ACC112 (cell line): ENCODE results near the gene METAP1D.

Experiments
- H2AFZ ChIP-seq: fragments of 200-600 bp; sonication (generic); one replicate; pipeline ENCODE4 v1.6.0; 2017; ENCODE audit warnings: antibody characterized with exemption, low read length; ENCODE audit not compliant: unreplicated experiment
- H3K27ac ChIP-seq: fragments of 200-600 bp; sonication (generic); 2 replicates; pipeline ENCODE4 v1.5.1; 2014; ENCODE audit warnings: low read depth, mild to moderate bottlenecking, antibody characterized with exemption, low read length, moderate library complexity
- H3K27me3 ChIP-seq: fragments of 200-600 bp; sonication (generic); 2 replicates; pipeline ENCODE4 v1.6.1; 2014; ENCODE audit warnings: mild to moderate bottlenecking, antibody characterized with exemption, low read length, moderate library complexity, mixed read lengths; ENCODE audit not compliant: insufficient read depth
- H3K36me3 ChIP-seq: fragments of 200-600 bp; sonication (generic); 2 replicates; pipeline ENCODE4 v1.6.1; 2016; ENCODE audit warnings: mild to moderate bottlenecking, antibody characterized with exemption, low read length, moderate library complexity, mixed read lengths; ENCODE audit not compliant: insufficient read depth
- H3K4me1 ChIP-seq: fragments of 200-600 bp; sonication (generic); one replicate; pipeline ENCODE4 v1.6.1; 2016; ENCODE audit warnings: low read length, mixed read lengths; ENCODE audit not compliant: insufficient read depth, unreplicated experiment, control insufficient read depth
- H3K4me3 ChIP-seq: fragments of 200-600 bp; sonication (generic); 2 replicates; pipeline ENCODE4 v1.5.1; 2014; ENCODE audit warnings: mild to moderate bottlenecking, low read depth, low read length
- H3K79me2 ChIP-seq: fragments of 200-600 bp; sonication (generic); one replicate; pipeline ENCODE4 v1.6.0; 2016; ENCODE audit warnings: low read length; ENCODE audit not compliant: control insufficient read depth, unreplicated experiment, insufficient read depth

The METAP1D gene

DNA sequence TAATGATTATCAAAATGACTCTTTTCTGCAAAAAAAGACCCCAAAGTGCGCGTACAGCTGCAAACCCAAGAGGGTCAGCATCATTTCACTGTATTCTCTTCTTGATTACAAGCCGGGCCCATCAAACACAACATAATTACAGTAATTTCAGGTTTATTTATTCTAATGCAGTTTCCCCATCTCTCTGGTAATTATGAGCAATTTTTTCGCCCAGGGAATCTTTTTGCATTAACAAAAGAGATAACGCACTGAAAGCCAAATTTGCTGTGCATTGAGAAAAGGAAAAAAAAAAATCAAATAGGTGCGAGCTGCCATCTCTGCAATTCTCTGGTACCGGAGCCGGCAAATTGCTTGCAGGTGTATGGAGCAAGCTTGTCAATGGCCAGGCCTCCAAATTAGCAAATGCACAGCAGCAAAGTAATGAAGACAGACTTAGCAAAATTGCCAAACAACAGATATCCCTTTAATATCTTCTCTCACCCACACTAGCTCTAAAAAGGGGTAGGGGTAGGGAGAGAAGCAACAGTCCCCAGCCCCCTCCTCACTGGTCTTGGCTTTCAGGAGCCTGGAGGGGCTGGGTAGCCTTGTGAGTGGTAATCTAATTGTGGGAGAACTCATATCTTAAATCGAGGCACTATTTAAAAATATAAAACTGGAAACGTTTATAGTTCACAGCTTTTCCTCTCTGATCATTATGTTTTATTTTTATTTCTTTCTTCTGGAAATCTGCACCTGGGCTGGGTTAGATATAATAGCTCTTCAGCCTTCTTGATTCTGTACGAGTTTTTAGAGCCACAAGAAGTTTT, 92.2 kb downstream of the METAP1D start:
- H3K4me1 ChIP-seq = peaks cover 3% of the 10 kb centered on the region
- no peaks in the 10 kb centered on the region for H3K27me3 ChIP-seq
- no peaks in the 10 kb centered on the region for H3K36me3 ChIP-seq
- no peak overlapping the region for H3K27ac ChIP-seq
- no peak overlapping the region for H2AFZ ChIP-seq
- H3K4me3 ChIP-seq = no peak overlapping the region
- peaks cover 8% of the 10 kb centered on the region for H3K79me2 ChIP-seq

DNA sequence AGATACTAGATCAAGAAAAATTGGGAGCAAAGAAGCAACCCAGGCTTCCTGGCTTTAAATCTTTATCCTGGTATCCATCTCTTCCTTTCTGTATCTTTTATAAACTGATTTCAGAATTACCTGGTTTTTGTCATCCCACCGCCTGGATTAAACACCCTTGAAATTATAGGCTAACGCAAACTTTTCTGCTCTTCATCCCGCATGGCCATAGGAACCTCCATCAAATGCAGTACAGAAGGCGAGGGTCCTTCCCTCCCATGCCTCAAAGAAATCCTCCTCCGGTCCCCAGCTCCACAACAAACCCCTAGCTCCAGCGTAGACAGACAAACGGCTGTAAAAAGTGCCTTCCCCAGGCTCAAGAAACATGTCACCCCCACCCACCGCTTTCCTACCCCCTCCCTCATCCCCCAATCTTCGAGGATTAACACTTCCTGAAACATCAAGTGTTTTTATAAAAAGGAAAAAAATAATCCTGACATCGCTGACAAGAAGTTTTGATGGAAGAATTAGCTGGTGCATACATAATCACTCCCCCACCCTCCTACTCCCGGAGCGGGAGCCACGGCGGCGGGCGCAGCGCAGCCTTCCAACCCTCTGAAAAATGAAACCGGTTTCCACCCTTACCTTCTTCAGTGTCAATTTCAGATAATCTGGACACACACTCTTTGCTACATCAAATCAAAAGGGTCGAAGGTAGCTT, 93.1 kb downstream of the METAP1D start:
- no peak overlapping the region for H3K27ac ChIP-seq
- H3K79me2 ChIP-seq = no peaks in the 10 kb centered on the region
- H3K4me3 ChIP-seq = no peak overlapping the region
- H3K4me1 ChIP-seq = peaks cover 6% of the 10 kb centered on the region
- H2AFZ ChIP-seq = no peak overlapping the region
- no peaks in the 10 kb centered on the region for H3K36me3 ChIP-seq
- H3K27me3 ChIP-seq = no peaks in the 10 kb centered on the region

DNA sequence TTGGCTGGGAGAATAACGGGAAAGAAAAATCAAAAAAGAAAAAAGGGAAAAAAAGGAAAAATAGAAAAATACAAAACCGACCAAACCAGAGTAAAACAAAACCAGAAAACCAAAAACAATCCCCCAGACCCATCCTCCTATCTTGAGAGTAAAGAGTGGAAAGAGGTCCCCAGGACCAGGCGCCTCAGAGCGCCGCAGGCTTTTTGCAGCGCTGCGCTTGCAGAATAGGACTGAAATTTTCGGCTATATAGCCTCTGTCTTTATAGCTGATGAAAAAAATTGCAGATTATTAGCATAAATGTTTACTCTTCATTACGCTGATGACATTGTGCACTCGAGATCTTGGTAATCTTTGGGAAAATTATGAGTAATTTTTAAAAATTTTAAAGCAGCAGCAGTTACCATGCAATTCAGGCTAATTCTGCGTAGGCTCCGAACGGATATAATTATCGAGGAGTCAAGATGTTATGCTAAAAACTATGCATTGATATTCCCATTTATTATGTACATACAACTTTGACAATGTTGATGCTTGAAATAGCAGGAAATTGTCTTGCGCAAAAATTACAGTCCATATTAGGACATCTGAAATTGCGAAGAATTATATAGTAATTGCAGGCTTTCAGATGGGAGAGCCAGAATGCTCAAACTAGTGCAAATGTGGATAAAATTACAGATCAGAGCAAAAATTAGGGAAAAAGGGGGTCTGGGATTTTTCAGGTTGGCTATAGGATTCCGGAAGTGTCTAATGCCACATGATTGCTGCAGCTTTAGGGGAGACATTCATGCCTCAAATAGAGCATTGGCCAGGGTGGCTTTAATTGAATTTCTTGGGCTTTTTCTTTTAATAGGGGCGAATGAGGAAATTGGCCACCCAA, 93.9 kb downstream of the METAP1D start:
- Histone ChIP-seq H3K27ac (no peak overlapping the region), H3K4me3 (peak overlapping the region; percentile 83), H3K79me2 (no peaks in the 10 kb centered on the region), H2AFZ (peak overlapping the region; percentile 37), H3K27me3 (no peaks in the 10 kb centered on the region), H3K4me1 (peaks cover 14% of the 10 kb centered on the region), H3K36me3 (no peaks in the 10 kb centered on the region)

DNA sequence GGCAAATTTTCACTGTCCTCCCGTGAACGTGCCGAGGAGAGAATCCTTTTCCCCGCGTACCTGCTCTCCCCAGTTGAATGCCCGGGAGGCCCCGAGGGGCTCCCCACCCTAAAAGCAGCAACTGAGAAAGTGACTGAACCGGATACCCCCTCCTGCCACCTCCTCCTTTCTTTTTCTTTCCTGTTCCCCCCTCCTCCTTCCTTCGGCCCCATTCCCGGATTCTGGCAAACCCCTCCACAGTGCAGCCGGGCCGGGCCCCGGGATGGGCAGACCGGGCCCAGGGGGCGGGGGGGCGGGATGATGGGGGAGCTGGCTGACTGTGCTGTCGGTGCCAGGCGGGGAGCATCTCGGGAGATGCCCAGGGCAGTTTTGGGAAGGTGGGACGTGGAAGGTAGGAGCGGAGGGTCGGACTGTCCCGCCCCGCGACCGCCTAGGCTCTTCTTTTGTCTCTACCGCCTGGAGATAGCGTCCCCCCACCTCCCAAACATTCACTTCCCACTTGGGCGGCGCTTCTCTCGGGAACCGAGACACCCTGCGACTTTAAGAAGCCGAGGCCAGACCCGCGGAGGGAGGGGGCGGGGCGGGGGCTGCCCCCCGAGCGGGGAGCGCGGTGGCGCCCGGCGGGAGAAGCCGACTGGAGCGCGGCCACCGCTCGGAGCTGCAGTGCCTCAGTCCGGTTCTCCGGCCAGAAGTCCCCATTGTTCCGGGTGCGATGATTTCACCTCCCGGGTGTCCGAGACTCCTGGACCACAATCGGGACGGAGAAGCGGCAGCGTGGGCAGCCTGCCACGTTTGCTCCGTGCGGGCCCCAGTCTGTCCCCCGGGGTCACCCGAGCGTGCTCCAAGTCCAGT, 94.8 kb downstream of the METAP1D start:
- Histone ChIP-seq H2AFZ (peak overlapping the region; percentile 37), H3K4me1 (peaks cover 18% of the 10 kb centered on the region), H3K27ac (peak overlapping the region; percentile 96), H3K27me3 (no peaks in the 10 kb centered on the region), H3K79me2 (no peaks in the 10 kb centered on the region), H3K4me3 (peak overlapping the region; percentile 83), H3K36me3 (no peaks in the 10 kb centered on the region)

- Histone ChIP-seq H3K79me2 (peaks cover 3% of the 10 kb centered on the region), H3K4me1 (peaks cover 26% of the 10 kb centered on the region), H3K27ac (peak overlapping the region; percentile 96), H2AFZ (peak overlapping the region; percentile 42), H3K36me3 (no peaks in the 10 kb centered on the region), H3K4me3 (peak overlapping the region; percentile 83), H3K27me3 (no peaks in the 10 kb centered on the region)
Measured at GRCh38 chr2:172095146-172095904, 95.6 kb downstream of the METAP1D start.

DNA sequence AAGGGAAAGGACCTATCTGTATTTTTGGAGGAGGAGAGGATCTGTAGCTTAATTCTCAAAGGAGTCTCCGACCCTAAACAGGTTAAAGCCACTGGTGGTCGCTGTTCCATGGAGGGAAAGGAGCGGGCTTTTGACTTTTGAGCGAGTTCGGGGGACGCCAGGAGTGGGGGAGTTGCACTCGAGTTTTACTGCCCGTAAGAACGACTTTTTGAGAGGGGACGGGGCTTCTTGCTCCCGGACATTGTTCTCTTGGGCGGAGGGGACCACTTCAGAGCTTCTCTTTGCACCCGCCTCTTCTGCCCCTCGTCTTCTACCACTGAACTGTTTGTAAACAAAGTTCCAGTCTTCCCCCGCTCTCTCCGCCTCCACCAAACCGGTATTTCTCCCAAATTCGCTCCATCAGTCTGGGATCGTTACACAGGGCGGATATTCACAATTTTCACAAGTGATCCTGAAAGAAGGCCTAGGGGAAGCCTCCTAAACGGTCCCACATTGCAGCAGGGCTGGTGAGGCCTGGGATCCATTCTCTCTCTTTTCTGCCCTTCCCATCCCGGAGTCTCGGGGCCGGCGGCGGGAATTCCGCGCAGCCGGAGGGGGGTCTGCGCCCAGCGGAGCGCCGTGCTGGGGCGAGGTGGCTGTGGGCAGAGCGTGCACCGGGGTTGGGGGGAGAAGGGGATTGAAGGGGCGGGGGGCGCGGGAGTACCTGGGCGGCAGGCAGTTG, 96.3 kb downstream of the METAP1D start:
- Histone ChIP-seq H3K4me3 (peak overlapping the region; percentile 83), H3K27me3 (no peaks in the 10 kb centered on the region), H3K27ac (peak overlapping the region; percentile 96), H2AFZ (peak overlapping the region; percentile 42), H3K79me2 (peaks cover 10% of the 10 kb centered on the region), H3K36me3 (no peaks in the 10 kb centered on the region), H3K4me1 (peaks cover 28% of the 10 kb centered on the region)

- H3K4me1 ChIP-seq = peaks cover 28% of the 10 kb centered on the region
- H3K27ac ChIP-seq = peak overlapping the region; percentile 96
- peaks cover 16% of the 10 kb centered on the region for H3K79me2 ChIP-seq
- H2AFZ ChIP-seq = peak overlapping the region; percentile 47
- no peaks in the 10 kb centered on the region for H3K27me3 ChIP-seq
- peak overlapping the region; percentile 83 for H3K4me3 ChIP-seq
- H3K36me3 ChIP-seq = no peaks in the 10 kb centered on the region
Measured at GRCh38 chr2:172096626-172097547, 97.1 kb downstream of the METAP1D start.

DNA sequence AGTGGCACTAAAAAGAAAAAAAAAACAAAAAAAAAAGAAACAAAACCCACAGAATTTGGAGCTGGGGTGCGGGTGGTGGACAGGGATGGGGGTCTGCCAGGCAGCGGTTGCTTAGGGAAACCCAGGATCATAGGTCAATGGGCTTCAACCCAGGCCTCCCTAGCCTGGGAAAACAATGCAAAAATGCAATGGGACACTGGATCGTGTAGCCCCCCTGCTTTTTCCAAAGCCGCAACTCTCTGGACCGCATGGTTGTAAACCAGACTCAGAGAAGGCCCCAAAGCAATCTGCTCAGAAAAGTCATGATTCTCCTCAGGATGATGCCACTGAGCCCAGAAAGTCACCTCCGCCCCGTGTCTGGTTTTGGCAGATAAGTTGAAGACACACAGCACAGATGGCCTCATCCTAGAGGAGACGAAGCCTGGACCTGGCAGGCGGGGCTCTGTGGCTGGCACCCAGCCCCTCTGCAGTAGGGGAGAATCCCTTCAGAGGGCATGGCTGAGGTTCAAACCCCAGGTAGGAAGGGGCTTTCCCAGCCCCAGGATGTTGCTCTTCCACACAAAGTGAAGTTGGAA, 97.9 kb downstream of the METAP1D start:
- Histone ChIP-seq H3K4me1 (peaks cover 28% of the 10 kb centered on the region), H2AFZ (no peak overlapping the region)

More for the DNA sequence above, 97.9 kb downstream of the METAP1D start:
- Histone ChIP-seq H3K4me3 (peak overlapping the region; percentile 83), H3K27me3 (no peaks in the 10 kb centered on the region), H3K27ac (peak overlapping the region; percentile 96), H3K79me2 (peaks cover 16% of the 10 kb centered on the region), H3K36me3 (no peaks in the 10 kb centered on the region)
